Middle frontal gyrus (tissue), 1 donor: ENCODE measurements around the gene LIPI.
"Not testable (repeated sequence)": the region's sequence is repeated elsewhere in the genome, so short reads cannot be mapped to it uniquely, and the experiment has no call there.

ENCODE experiments used
- DNase-seq: peaks from one replicate; pipeline ENCODE4 v3.0.0-alpha.2; 2015; ENCODE audit warnings: low spot score; ENCODE audit errors: extremely low spot score

LIPI gene

DNA sequence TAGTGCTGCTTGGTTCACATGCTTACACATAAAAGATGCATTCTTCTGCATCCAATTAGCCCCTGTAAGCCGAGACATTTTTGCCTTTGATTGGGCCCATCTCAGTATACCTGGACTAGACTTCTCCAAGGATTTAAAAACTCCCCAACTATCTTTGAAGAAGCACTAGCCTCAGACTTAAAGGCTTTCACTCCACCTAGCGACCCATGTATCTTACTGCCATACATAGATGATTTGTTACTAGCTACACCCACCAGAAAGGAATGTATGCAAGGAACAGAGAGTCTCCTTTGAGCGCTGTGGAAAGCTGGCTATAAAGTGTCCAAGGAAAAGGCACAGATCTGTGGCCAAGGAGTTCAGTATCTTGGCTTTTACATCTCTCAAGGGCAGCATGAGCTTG is 91.7 kb downstream of the LIPI start:
- DNase-seq, result no peak

DNA sequence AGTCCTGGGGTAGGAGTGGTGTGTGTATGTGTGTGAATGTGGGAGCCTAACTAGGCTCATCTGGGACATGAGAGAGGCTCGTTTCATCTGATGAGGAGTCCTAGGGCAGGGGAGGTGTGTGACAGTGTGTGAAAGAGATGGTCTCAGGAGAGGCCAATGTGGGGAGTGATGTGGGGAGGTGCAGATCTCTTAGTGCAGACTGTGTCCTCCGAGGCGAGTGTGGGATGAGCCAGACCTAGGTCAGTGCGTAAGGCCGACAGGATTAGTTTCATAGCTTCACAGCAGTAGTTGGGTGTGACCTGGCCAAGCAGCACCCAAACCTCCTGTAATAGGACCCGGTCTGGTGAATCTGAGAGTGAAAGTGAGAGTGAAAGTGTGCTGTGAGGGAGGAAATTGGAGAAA is 94.7 kb downstream of the LIPI start:
- no peak for DNase-seq

DNA sequence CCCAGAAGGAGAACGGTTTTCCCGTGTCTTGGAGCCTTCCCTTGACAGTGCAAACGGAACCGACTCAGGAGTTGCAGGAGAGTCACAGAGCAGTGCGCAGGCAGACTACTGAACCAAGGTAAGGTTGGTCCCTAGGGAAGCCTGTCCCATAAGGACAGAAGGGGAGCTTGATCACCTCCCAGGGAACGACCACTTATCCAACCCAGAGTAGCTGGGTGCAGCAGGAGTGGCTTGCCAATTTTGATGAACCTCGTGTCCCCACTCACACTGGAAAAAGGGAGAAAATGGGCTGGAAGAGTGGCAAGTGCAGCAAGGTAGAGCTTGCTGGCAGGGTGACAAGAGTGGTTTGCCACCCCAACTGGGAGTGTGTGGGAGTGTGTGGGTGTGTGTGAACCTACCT is 95.1 kb downstream of the LIPI start:
- DNase-seq, result no peak

DNA sequence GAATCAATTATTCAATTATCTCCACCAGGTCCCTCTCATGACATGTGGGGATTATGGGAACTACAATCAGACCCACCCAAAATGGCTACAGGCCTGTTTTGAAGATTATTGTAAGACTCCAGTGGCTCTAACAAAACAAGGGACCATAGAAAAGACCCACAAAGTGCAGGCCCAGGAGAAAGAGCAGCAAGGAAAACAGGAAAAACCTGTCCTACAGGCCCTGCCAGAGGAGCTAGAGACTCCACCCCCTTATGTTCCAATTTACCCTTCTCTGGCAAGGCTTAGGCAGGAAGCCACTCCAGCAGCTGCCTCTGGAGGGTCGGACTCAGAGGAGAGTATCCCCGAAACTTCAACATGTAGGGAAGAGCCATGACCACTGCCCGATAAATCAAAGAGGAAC is 96.5 kb downstream of the LIPI start:
- no peak for DNase-seq

DNA sequence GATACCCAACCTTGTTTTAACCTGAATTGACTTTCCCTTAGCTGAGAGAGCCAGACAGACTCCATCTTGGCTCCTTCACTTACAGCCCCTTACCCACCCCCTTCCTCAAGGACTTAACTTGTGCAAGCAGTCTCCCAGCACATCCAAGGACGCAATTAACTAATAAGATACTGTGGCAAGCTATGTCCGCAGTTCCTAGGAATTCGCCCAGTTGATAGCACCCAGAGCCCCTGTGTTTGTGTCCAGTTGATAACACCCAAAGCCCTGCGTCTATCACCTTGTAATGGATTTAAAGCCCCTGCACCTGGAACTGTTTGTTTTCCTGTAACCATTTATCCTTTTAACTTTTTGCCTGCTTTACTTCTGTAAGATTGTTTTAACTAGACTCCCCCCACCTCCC is 106.2 kb downstream of the LIPI start:
- DNase-seq, result not testable (repeated sequence)

DNA sequence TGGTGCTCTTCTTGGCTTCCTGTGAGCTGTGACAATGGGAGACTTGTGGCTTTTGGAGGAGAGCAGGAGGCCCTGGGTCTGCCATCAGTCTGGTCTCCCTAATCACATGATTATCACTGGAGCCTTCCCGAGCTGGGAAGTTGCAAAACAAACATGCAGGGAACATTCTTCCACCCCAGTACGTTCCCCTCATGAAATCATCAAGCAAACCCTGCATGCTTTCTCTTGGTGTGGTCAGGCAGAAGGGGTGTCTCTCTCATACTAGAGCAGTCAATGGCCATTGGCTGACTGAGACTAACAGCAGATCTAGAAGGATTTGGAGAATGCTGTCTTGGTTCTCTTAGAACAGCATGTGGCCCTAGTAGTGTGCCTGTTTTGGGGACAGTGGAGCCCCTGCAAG is 111.2 kb downstream of the LIPI start:
- no peak for DNase-seq

DNA sequence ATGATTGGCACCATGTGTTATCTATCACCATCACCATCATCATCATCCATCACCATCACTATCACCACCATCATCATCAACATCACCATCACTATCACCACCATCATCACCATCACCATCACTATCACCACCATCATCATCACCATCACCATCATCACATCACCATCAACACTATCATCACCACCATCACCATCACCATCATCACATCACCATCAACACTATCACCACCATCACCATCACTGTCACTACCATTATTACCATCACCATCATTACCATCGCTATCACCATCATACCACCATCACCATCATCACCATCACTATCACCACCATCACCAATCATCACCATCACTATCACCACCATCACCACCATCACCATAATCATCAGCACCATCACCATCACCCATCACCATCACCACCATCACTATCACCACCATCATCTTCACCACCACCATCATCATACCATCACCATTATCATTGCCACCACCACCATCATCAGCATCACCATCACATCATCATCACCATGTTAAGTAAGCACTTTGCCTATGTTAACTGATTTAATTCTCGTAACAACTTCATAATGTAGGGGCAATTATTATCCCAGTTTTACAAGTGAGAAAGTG is 112.8 kb downstream of the LIPI start:
- no peak for DNase-seq

DNA sequence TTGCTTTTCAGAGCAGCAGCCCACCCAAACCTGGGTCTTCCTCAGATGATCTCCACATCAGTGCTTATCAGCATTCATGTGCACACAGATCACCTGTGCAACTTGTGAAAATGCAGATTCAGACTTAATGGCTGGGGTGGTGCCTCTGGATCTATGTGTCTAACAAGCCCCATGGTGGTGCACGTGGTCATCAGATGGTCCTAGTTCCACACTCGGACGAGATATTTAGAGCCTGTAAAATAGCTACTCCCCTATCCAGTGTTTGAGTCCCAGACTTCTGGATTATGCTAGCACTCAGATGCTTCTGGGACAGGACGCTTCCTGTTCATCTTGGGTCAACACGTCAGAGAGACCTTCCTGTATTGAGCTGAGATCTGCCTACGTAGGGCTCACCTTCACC is 114.2 kb downstream of the LIPI start:
- DNase-seq, result no peak

DNA sequence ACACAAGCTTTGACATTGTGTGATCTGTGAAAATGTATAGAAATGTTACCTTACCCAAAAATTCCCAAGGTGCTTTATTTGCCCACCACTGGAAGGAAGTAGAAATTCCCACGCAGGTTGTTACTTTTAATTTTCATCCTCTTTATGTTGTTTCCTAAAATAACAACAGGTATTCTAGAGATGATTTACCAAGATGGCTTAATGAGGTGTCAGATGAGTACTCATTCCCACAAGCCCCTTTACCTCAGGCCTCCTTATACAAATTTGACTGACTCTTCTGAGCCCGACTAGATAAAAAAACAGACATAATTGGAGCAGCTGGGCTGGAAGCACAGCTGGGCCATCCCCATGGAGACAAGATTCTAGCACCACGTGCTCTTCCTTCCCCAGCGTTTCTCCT is 114.6 kb downstream of the LIPI start:
- no peak for DNase-seq

DNA sequence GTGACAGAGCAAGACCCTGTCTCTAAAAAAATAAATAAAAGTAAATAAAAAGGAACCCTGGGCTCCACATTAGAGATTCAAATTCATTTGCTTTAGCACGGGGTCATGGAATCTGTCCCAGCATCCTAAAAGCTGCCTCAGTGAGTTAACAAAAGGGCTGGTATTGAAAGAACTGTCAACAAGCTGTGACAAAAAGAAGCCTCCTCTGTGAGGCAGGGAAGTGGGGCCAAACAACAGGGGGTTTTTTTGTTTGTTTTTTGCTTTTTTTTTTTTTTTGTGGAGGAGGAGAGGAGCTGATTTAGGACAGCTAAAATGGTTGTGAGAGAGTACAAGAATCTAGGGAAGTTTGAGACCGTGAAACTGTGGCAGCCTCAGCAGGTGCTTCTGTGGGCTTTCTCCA is 115.7 kb downstream of the LIPI start:
- no peak for DNase-seq

DNA sequence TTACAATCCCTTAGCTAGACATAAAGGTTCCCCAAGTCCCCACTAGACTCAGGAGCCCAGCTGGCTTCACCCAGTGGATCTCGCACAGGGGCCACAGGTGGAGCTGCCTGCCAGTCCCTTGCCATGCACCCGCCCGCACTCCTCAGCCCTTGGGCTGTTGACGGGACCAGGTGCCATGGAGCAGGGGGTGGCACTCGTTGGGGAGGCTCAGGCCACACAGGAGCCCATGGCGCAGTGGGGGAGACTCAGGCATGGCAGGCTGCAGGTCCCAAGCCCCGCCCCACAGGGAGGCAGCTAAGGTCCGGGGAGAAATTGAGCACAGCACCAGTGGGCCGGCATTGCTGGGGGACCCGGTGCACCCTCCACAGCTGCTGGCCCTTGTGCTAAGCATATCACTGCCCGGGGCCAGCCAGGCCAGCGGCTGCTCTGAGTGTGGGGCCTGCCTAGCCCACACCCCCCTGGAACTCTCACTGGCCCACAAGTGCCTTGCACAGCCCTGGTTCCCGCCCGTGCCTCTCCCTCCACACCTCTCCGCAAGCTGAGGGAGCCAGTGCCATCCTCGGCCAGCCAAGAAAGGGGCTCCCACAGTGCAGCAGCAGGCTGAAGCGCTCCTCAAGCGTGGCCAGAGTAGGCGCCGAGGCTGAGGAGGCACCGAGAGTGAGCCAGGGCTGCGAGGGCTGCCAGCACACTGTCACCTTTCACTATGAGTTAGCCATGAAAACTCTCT is 117.8 kb downstream of the LIPI start:
- no peak for DNase-seq

DNA sequence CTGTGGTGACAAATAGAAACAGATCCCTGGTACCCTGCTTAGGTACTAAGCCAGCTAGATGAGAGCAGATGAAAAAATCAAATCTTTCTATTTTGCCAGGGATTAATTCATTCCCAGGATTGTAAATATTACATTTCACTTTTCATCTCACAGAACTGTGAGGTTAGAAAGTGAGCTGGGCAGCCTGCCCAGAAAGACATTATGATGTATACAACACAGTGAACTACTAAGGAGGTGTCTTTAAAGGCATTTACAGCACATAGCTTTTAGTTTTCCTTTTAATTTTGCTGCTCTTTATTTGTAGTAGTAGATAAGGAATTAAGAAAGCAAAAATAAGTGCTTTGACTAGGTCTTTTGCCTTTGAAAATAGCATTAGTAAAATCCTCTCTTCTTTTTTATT is 120.6 kb downstream of the LIPI start:
- DNase-seq, result not testable (repeated sequence)

DNA sequence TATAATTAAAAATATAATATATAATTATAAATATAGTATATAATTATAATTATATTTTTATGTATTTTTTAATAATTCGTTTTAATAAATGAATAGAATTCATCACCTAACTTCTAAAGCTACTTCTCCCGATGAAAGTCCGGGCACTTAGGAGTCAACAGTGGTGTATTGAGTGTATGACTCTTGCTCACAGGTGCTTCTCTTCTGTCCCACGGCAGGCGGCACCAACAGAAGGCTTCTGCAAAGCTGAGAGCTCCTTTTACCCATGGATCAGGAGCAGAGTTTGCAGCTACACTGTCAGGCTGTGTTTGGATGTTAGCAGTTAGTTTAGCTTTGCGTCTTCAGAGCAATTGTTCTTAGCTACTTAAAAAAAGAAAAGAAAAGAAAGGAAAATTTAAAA is 122.4 kb downstream of the LIPI start:
- no peak for DNase-seq

DNA sequence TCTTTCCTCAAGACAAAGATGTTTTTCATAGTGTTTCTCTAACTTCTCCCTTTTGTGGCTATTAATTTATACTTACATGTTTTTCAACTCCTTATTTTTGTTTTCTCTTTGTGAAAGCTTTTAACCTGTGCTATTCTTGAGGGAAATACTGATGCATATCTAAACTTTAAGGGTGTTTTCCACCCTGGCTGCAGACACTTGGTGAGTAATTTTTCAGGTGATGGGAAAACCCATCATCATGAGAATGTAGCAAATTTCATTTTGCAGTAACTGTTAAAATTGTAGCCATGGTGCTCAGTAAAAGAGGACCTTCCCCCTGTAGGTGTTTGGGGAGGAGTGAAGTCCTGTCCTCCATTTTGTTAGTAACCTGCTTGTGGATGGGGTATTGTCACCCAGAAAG is 124.2 kb downstream of the LIPI start:
- no peak for DNase-seq

DNA sequence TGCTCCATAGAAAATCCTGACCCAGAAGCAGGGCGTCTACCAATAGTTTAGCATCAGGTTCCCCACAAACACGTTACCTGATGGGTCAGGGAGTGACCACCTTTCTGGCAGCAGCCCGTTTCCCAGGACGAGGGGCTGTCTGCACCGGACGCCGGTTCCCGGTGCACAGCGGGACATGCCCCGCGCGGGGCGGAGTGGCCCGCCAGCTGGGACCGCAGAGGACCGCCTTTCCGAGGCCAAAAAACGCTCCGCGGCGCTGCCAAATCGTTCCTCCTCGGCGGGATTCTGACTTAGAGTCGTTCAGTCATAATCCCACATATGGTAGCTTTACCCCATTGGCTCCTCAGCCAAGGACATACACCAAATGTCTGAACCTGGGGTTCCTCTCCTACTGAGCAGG is 126.1 kb downstream of the LIPI start:
- DNase-seq, result no peak

DNA sequence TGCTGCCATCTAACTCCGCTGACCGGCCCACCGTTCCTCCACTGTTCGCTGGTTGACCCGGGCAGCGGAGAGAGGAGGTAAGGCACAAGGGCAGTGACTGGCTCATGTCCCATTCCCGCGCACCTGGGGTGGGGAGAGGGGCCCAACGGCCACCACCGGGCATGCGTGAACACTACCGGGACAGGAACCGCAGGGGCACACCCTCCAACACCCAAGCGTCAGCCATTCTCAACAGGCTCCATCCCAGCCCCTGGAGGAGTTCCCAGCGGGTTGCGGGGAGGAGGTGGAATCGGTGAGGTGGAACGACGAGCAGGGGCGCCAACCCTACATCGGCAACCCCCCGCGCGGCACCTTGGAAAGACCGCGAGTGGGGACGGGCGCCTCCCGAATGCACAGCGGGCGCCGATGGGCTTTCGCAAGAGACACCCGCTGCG is 126.7 kb downstream of the LIPI start:
- no peak for DNase-seq

DNA sequence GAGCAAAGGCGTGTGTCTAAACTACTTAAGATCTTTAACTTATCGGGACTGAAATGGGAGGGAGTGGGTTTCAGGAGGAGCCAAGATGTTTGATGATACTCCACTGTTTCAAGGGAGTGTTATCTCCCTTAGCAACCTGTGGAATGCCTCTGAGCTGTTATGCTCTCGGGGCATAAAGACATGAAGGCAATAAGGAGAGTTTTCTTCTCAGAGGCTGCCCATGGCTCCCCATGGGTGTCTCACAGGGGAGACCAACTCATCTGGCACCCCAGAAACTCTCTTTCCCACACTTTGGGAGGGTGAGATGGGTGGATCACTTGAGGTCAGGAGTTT is 130.0 kb downstream of the LIPI start:
- DNase-seq, result no peak

DNA sequence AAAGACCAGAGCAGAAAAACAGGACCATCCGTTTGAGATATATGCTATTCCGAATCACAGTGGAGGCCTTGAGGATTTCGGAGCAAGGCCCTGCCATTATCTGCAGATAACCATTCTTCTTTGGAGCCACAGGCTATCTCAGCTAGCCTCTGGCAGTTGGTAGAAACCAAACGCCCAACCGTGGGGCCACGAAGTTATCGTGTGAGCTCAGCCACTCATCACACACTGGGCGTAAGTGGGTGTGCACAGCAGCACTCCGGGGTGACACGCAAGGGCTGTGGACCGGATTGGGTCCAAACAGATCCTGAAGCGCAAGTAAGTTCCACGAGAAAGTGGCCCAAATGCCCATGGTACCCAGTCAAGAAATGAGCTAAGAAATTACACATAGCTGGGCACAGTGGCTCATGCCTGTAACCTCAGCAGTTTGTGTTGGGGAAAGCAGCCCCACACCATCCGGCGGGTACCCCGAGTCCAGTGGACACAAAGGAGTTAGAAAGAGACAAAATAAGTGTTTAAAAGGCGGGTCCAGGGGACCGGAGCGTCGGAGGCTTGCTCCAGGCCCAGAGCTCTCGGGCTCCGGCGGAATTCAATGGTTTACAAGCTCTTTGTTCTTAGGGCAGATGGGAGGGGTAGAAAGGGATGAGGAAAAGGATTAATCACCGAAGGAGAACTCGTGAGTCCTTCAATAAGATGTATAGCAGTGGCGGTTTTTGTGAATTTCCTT is 130.6 kb downstream of the LIPI start:
- DNase-seq, result no peak

DNA sequence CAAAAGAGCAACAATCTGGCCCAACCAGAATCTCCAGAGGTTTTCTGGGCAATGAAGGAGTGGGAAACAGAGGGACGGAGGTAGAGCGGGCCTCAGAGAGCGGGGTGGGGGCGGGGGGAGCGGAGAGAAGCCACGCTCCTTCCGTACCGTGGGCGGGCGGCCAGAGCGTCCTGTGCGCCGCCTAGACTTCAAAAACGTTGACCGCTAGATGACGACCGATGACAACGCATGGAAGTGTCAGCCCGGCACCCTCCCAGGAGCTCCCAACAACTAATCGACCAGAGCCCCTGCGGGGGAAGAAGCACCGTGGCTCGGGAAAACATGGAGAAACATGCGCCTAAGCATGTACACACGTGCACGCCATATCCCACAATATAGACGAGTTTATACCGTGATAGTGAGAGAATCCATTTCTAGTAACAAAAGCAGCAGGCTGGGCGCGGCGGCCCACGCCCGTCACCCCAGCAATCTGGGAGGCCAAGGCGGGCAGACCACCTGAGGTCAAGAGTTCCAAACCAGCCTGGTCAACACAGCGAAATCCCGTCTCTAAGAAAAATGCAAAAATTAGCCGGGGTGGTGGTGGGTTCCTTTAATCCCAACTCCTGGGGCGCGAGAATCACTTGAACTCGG is 131.9 kb downstream of the LIPI start:
- DNase-seq, result no peak

DNA sequence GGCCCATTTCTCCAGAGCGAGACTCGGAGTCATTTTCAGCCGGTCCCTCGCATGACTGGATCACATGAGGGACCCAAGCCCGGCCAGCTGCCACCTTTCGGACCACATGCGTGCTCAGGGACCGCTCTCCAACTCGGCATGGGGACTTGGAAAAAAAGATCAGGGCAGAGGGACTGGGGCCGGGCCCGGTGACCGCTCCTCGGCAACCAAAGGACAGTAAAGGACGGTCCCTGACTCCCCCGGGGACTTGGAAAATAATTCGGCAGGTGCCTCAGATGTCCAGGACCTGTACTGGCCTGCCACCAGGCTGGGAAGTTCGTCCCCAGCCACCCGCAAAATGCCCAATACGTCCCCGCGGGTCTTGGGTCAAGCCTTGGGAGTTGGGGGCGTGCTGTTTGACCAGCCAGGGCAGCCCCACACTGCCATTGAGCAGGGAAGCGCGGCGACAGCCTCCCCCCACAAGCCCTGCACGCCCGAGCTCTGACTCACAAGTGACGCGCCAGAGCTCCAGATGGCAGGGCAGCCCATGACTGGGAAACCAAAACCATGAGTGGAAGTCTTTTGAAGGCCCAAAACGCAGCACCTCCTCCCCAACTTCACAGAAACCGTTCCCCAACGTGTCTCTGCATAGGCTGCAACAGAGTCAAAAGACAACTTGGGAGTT is 134.5 kb downstream of the LIPI start:
- DNase-seq, result no peak

DNA sequence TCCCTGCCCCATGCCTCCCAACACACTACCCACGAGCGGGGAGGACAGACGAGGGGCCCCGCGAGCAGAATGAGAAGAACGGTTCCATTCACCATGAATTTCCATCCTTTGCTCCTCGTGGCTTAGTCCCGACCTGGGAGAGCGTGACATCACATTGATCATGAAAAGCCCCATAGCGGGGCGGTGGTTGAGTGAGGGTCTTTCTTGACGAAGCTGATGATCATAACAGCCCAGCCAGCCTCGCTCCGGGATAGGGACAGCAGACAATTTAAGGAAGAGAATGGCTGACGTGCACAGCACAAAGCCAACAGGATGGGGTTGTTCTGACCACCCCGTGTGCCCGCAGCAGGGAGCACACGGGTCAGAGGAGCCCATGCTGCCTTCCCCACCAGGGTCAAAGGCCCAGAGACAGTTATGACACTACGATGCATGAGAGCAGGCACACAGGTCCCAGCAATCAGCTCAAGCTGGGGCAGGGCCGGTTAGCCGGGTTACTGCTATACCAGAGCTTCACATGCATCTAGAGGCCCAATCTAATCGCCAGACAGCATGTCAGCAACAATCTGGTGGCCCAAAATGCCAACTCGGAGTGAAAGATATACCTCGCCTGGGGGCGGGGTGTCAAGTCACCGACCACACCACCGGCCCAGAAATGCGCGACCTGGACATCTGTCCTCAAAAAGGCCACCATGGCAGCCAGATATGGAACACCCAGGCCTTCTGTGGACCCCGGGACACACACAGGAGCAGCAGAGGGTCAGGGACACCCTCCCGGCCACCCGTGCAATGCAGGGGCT is 135.2 kb downstream of the LIPI start:
- DNase-seq, result no peak
